NCI-H2196 (cell line): ENCODE data around the gene GINS1.
"Not testable (repeated sequence)": the region's sequence is repeated elsewhere in the genome, so short reads cannot be mapped to it uniquely, and the experiment has no call there.

Source experiments
- DNase-seq: peaks from one replicate; lab custom pipeline; 2025; ENCODE audit not compliant: unreplicated experiment; lab: John Stamatoyannopoulos, UW

GINS1 gene

DNA sequence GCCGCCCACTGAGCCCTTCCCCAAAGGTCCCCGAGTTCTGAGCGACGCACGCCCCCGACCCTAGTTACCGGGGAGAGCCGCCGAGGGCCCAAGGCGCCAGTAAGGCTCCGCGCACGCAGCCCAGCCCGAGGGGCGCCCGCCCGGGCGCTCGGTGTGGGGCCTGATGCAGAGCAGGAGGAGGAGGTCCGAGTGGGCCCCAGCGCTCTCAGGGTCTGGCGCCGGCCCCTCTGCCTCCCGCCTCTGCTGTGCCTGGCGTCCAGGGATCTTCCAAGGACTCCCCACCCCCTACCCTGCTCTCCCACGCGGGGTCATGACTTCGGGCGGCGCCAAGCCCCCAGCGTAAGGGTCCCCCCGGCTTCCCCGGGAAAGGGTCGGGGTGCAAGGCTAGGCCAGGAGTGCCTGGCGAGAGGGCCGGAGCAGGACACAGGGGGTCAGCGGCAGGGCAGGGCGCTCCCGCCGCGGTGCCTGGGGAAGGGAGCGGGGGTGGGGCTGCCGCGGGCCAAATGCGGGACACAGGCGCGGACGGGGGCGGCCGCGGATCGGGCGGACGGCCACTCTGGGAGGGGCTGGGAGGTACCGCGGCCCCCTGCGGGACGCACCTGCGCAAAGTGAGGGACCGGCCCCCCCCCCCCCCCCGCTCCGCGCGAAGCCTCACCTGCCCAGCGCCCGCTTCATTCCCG is 17.5 kb upstream of the GINS1 start:
- peak; percentile 55 for DNase-seq

- peak; percentile 95 for DNase-seq
These were observed 16.6 kb upstream of the GINS1 start, which contains the start of gene ABHD12 for GRCh38 chr20:25390538-25391528. Gene ABHD12 (minus strand): TSS chr20:25390835. CDS start chr20:25390703, 132 bp downstream.

- no peak for DNase-seq
These were observed 13.2 kb upstream of the GINS1 start for GRCh38 chr20:25394276-25394675.

GRCh38 chr20:25394996-25395395 is 12.5 kb upstream of the GINS1 start:
- DNase-seq, result no peak

DNA sequence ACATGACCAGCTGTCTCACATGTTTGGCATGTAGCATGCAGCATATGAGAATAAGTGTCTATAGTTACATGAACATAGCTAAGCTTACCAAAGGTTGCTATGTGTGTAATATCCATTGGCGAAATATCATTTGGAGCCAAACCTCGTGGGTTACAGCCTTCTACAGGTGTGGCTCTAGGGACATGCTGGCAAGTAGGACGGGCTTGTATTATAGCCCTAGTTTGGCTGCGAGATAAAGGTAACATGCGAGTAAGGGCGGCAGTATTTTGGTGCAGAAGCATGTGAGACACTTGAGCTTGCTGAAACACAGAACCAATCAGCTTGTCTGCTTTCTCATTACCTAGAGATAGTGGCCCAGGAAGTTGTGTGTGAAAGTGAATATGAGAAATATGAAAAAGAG is 10.4 kb upstream of the GINS1 start:
- no peak for DNase-seq

GRCh38 chr20:25397821-25398220 is 9.7 kb upstream of the GINS1 start:
- DNase-seq, result no peak

DNA sequence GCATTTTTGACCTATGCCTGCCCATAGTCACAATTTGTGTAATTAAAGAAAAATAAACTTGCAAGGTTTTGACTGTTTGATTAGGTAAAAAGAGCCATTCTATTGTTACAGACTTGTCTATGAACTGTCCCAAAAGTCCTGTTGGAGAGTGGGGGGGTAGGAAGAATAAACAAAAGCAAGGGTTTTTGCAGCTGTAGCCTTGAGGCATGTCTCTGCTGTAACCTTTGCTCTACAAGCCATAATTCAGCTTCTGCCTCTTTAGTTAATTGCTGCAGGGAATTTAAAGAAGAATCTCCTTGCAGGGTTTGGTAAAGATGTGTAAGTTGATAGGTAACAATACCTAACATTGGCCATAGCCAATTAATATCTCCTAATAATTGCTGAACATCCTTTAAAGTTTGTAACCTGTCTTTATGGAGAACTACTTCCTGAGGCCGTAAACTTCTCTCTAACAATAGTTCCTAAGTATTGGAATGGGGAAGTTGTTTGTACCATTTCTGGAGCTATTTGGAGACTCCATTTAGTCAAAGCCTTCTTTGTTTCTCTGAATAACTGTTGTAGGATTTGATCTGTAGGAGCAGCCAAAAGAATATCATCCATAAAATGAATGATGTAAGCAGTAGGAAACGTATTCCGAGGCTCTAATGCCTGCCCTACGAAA is 9.0 kb upstream of the GINS1 start:
- no peak for DNase-seq

DNA sequence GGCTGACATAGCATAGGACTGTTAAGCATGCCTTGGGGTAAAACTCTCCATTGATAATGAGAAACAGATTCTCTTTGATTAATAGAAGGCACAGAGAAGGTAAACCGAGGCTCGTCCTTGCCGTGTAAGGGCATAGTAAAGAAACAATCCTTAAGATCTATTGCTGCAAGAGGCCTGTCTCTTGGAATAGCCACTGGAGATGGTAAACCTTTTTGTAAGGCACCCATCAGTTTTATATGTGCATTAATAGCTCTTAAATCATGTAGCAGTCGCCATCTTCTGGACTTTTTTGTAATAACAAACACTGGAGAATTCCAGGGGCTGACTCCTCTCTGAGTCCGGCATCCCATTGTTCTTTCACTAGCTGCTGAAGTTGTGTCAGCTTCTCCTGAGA is 8.4 kb upstream of the GINS1 start:
- DNase-seq, result peak; percentile 76

DNA sequence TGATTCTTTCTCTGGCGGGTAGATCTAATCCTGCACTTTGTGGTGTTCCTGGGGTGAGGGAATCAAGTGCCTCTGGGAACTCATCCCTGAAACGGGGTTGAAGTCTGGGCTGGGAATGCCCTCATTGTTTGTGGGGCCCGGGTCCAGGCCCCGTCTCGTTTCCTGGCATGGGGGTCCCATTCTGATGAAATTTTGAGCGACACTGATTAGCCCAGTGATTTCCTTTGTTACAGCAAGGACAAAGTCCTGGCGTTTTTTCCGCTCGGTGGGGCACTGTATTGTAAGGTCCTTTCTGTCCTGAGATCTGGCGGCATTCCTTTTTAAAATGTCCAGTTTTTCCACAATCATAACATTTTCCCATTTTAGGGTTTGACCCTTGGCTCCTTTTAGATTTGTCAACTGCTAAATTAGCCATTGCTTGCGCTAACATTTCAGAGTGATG is 7.2 kb upstream of the GINS1 start:
- DNase-seq, result not testable (repeated sequence)

GRCh38 chr20:25402583-25402982 is 4.9 kb upstream of the GINS1 start:
- DNase-seq, result no peak

DNA sequence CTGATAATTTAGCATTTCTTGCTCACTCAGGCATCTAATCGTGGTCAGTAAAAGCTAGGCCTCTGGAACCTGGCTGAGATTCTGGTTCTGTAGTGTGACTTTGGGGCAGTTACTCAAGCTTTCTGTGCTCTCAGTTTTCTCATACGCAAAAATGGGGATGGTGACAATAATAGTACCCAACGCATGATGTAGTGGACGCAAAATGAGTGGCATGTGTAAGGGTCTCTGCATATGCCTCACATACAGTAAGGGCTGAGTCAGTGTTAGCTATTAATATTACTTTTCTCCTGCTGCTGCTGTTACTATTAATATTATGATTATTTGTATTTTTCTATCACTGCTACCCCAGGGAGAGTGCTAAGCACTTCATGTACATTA is 686 bp downstream of the GINS1 start:
- no peak for DNase-seq

DNA sequence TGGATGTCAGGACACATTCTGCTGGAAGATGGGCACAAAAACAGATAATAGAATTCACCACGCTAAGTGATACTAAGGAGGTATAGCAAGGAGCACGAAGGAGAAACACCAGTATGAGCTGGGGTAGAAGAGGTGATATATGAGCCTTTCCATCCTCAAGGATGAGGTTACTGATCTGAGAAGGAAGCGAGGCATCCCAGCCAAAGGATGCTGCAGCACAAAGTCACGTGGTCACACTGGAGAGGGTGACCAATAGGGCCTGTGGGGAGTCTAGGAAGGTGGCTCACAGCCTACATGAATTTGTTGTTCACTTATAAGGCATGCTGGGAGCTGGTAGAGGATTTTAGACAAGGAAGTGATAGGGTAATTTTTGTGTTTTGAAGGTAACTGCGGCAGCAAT is 1.4 kb downstream of the GINS1 start:
- DNase-seq, result no peak

DNA sequence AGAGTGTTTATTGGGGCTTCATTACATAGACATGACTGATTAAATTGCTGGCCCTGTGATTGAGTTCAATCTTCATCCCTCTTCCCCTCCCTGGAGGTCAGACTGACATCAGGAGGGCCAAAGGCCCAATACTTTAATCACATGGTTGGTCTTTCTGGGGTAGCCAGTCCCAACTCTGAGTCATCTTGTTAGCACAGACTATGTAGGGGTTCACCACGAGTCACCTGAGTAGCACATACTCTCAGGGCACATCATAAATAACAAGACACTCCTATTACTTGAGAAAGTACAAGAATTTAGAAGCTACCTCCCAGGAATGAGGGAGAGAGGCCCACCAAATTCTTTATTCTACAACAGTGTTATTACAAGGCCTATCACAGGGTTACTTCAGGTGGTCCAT is 11.3 kb downstream of the GINS1 start:
- no peak for DNase-seq

- DNase-seq, result no peak
These were observed 13.6 kb downstream of the GINS1 start for GRCh38 chr20:25421102-25421501.

DNA sequence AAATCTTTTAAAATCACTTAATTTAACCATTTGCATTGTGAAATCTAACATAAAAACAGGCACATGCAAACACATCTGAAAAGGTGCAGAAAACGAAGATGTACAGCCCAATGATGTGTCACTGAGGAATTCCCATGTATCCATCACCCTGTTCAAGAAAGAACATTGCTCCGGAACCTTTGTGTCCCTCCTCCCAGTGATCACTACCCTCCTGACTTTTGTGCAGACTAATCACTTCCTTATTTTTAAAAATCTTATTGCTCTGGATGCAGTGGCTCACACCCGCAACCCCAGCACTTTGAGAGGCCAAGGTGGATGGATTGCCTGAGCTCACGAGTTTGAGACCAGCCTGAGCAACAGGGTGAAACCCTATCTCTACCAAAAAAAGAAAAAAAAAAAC is 14.6 kb downstream of the GINS1 start:
- no peak for DNase-seq

DNA sequence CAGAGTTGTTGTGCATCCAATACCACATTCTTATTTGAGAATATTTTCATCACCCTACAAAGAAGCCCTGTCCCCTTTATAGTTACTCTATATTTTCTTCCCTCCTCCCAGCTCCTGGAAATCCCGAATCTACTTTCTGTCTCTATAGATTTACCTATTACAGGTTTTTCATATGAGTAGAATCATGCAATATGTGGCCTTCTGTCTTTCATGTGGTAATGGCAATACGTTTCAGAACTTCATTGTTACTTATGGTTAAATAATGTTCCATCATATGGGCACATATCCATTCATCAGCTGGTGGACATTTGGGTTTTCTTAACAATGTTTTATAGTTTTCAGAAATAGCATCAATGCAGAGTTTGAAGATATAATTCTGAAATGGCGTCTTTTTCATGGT is 17.1 kb downstream of the GINS1 start:
- DNase-seq, result no peak

DNA sequence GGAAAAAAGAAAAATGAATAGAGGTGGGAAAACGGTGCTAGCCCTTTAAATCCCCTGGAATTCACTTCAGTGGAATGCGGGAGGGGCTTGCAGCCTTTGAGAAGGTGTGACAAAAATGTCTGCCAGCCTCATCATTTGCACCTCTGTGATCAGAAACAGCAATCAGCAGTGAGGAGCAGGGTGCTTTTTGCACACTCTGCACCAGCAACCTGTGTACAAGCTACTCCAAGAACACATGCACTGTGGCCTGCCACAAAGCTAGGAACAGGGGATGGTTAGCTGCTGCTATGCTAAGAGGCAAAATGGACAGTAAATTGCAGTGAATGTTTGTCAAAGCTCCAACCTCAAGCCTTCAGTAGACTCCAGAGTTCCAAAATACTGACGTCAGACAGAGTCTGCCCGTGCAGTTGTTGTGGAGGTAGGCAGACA is 29.7 kb downstream of the GINS1 start:
- DNase-seq, result no peak

GRCh38 chr20:25439328-25439727 is 31.9 kb downstream of the GINS1 start:
- no peak for DNase-seq

- DNase-seq, result no peak
These were observed 37.1 kb downstream of the GINS1 start for GRCh38 chr20:25444556-25444955.

- no peak for DNase-seq
These were observed 40.2 kb downstream of the GINS1 start for GRCh38 chr20:25447671-25448070.

DNA sequence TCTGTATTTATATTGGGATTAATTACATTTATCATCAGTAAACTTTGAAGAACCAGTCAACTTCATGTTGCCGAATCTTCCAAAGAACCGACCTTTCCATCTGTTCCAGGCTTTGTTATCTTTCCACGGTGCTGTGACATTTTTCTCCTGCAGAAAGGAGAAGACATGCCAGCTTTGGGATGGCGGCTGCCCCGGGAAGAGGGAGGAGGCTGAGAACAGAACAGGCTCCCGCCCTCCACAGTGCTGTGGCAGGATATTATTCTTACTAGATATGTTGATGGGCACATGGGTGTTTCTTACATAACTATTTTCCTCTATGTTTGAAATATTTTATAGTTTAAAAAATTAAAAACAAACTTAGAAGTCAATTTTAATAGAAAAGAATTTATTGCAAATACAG is 44.9 kb downstream of the GINS1 start:
- DNase-seq, result no peak
